Dermis blood vessel endothelial cell (primary cell): ENCODE results near the gene MAGI3. TPM values are rescaled to one million over a fixed set of nuclear protein-coding genes. Genes with fewer than 3 reads are reported as not detected.
A peak's percentile ranks its signal among the peaks of the same experiment; 100 is the strongest.
"Not testable (repeated sequence)": the region's sequence is repeated elsewhere in the genome, so short reads cannot be mapped to it uniquely, and the experiment has no call there.

ENCODE experiments used
- DNase-seq: peaks from one replicate; pipeline ENCODE4 v3.0.0; 2010
- total RNA-seq: library from RNA; depleted of rRNA; stranded (reverse); fragments of >200 nt; gene quantifications from 2 replicates; pipeline ENCODE4 v1.2.3, GENCODE V29; 2014

Gene MAGI3
- total RNA-seq, 1 donor from 2014 or later, result 13.4 TPM

GRCh38 chr1:113517983-113518382 is 127.7 kb downstream of the MAGI3 start:
- no peak for DNase-seq

- peak; percentile 7 for DNase-seq
Observed at GRCh38 chr1:113519556-113519955, 129.2 kb downstream of the MAGI3 start.

GRCh38 chr1:113530021-113530420 is 139.7 kb downstream of the MAGI3 start:
- peak; percentile 60 for DNase-seq

GRCh38 chr1:113531321-113531720 is 141.0 kb downstream of the MAGI3 start:
- DNase-seq, result no peak

- no peak for DNase-seq
Observed at GRCh38 chr1:113533061-113533460, 142.7 kb downstream of the MAGI3 start.

- DNase-seq, result no peak
Observed at GRCh38 chr1:113534130-113534817, 144.0 kb downstream of the MAGI3 start.

GRCh38 chr1:113534875-113535274 is 144.6 kb downstream of the MAGI3 start:
- no peak for DNase-seq

GRCh38 chr1:113536182-113536780 is 146.0 kb downstream of the MAGI3 start:
- no peak for DNase-seq

- DNase-seq, result no peak
Observed at GRCh38 chr1:113538225-113538624, 147.9 kb downstream of the MAGI3 start.

GRCh38 chr1:113540335-113540734 is 150.0 kb downstream of the MAGI3 start:
- DNase-seq, result no peak

- DNase-seq, result no peak
Observed at GRCh38 chr1:113541106-113541505, 150.8 kb downstream of the MAGI3 start.

GRCh38 chr1:113542221-113542701 is 151.9 kb downstream of the MAGI3 start:
- peak; percentile 72 for DNase-seq

- no peak for DNase-seq
Observed at GRCh38 chr1:113543110-113543509, 152.8 kb downstream of the MAGI3 start.

GRCh38 chr1:113545210-113545609 is 154.9 kb downstream of the MAGI3 start:
- no peak for DNase-seq

GRCh38 chr1:113545626-113546025 is 155.3 kb downstream of the MAGI3 start:
- no peak for DNase-seq

GRCh38 chr1:113551728-113552127 is 161.4 kb downstream of the MAGI3 start:
- DNase-seq, result no peak

GRCh38 chr1:113552244-113552643 is 161.9 kb downstream of the MAGI3 start:
- no peak for DNase-seq

- no peak for DNase-seq
Observed at GRCh38 chr1:113557187-113557586, 166.9 kb downstream of the MAGI3 start.

GRCh38 chr1:113565621-113566020 is 175.3 kb downstream of the MAGI3 start:
- DNase-seq, result no peak

GRCh38 chr1:113567427-113567826 is 177.1 kb downstream of the MAGI3 start:
- no peak for DNase-seq

GRCh38 chr1:113575744-113576260 is 185.5 kb downstream of the MAGI3 start:
- not testable (repeated sequence) for DNase-seq

GRCh38 chr1:113576271-113576670 is 186.0 kb downstream of the MAGI3 start:
- no peak for DNase-seq

- no peak for DNase-seq
Observed at GRCh38 chr1:113579256-113580018, 189.1 kb downstream of the MAGI3 start.
